SK-N-MC (cell line): ENCODE measurements around the gene DPH1.

Experiments used
- EZH2 ChIP-seq: fragments of 200-600 bp; sonication (generic); IDR thresholded peaks from one replicate; pipeline ENCODE4 v1.6.1; 2017; ENCODE audit warnings: antibody characterized with exemption
- FOXP2 ChIP-seq: optimal IDR thresholded peaks from 2 replicates; pipeline ENCODE3; 2011; ENCODE audit warnings: mild to moderate bottlenecking, moderate library complexity; ENCODE audit not compliant: insufficient read depth; ENCODE audit errors: extremely low read length, control extremely low read depth

- TF ChIP-seq EZH2 = no peak
- TF ChIP-seq FOXP2 = no peak
These were observed 818 bp downstream of the DPH1 start for GRCh38 chr17:2030779-2031163.
